GM12891 (cell line): ENCODE data around the gene COPS7A.

Experiments used
- POLR2A ChIP-seq: IDR thresholded peaks from 2 replicates; pipeline ENCODE4 v1.6.1; 2011; ENCODE audit warnings: low read depth, low read length, control low read depth
- POLR2AphosphoS5 ChIP-seq: IDR thresholded peaks from 2 replicates; pipeline ENCODE4 v1.6.1; 2011; ENCODE audit warnings: low read depth, low read length, control low read depth
- POU2F2 ChIP-seq: IDR thresholded peaks from 2 replicates; pipeline ENCODE4 v1.6.1; 2011; ENCODE audit warnings: low read depth, mild to moderate bottlenecking, control low read depth, low read length, moderate library complexity
- SPI1 ChIP-seq: IDR thresholded peaks from 2 replicates; pipeline ENCODE4 v1.6.1; 2011; ENCODE audit warnings: low read depth, low read length, control low read depth
- TAF1 ChIP-seq: IDR thresholded peaks from 2 replicates; pipeline ENCODE4 v1.6.1; 2011; ENCODE audit warnings: low read depth, low read length, control low read depth

GRCh38 chr12:6735448-6736191, 11.8 kb downstream of the COPS7A start:
- TF ChIP-seq SPI1: no peak
- TF ChIP-seq POLR2AphosphoS5: no peak
- no peak for TF ChIP-seq POLR2A
- TF ChIP-seq TAF1: no peak
- TF ChIP-seq POU2F2: no peak
